Stimulated activated CD4-positive, alpha-beta T cell treated with anti-CD3 and anti-CD28 coated beads, Interleukin-2, amount 100 ng/mL, for 48 hours (primary cell): ENCODE data around the gene BEST3.
"Not testable (repeated sequence)": the region's sequence is repeated elsewhere in the genome, so short reads cannot be mapped to it uniquely, and the experiment has no call there.

Experiments used
- DNase-seq, 2 donors: peaks; one replicate each; pipeline ENCODE4 v3.0.0-alpha.2; 2020

Gene BEST3

DNA sequence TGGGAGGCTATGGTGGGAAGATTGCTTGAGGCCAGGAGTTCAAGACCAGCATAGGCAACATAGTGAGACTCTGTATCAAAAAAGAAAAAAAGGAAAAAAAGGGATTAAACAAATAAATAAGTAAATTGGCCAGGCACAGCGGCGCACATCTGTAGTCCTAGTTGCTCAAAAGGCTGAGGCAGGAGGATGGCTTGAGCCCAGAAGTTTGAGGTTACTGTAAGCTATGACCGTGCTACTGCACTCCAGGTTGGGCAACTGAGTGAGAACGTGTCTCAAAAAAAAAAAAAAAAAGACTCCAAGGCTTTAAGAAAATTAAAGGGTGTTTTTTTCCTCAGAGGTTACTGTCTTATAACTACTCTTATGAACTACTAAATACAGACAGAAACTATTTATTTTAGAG is 11.7 kb downstream of the BEST3 start:
- no peak for DNase-seq

DNA sequence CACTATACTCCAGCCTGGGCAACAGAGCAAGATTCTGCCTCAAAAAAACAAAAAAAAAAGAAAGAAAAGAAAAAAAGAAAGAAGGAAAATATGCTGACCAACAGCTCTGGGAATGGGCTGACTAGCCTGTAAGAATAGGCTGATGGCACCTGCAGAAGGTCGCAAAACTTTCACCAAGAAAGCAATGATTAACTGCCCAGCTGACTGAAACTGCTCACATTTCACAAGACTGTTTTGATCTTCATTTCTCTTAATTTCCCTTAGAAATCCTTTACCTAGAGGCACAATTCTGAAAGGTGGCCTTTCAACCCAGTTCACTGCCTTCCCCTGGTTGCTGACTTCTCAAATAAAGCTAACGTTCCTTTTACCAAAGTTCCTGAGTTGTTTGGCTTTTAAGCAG is 12.4 kb downstream of the BEST3 start:
- no peak for DNase-seq

DNA sequence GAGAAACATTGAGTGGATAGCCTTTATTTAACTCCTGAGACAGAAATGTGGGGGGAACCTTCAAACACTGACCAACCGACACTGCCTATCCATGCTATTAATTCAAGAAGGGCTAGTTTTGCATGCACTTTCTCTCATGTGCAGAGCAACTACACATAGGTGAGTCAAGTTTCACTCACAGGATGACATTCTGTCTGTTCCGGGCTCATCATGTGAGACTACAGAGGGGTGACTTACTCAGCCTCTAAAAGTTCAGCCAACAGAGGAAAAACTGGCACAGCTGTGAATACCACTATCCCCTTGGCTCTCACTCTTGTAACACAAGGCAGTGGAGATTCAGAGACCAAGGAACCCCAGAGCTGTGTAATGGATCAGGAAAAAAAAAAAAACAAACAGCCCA is 13.3 kb downstream of the BEST3 start:
- no peak for DNase-seq

DNA sequence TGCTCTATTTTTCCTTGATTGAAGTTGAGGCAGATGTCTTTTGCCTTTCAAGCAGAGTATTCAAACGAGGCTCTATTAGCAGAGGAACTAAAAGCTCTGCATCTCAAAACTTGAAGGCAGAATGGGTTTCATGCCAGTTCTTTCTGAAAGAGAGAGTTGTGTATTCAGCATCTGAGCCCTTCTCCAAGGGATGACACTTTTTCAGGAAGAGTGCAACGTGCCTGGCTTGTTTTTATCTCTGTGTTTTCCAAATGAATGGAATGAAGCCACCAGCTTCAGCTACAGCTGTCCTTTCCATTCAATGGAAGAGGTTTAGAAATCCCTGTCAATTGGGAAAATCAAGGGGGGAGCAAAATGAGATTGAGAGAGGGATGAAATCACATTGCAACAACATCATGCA is 14.6 kb downstream of the BEST3 start:
- DNase-seq: no peak

DNA sequence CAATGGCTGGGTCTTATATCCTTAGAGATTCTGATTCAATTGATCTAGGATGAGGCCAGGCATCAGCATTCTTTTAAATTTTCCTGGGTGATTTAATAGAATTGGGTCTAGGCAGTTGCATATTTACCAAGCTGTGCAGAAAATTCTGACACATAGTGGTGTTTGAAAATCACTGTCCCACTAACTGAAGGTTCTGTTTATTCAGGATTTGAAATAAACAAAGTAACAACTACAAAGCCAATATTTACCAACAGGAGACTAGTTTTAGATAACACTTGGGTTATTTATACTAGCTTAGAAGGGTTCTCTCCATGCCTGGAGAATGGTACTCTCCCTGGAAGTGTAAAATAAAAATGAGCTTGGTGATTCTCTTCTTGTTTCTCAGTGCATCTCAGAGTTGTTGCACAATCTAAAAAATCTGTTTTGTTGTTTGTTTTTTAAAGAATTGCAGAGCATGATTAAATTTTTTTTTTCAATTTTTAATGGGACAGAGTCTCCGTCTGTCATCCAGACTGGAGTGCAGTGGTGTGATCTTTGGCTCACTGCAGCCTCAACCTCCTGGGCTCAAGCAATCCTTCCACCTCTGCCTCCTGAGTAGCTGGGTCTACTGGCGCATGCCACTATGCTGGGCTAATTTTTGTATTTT is 16.9 kb downstream of the BEST3 start:
- DNase-seq: no peak

DNA sequence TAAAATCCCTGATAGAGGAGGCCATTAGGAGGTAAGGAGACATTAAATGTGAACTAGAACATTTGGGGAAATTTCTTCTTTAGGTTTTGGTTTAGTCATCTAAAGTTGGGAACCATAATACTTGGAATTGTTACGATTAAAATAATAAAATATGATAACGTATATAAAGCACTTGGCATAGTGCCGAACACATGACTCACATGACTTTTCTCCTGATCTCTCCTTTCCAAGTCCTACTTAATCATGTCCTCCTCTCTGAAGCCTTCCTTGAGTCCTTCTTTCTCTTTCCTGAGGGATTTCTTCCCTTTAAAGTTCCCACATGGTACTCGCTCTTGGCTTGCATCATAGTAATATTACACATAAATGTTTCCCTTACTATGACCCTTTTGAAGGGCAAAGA is 20.0 kb downstream of the BEST3 start:
- no peak for DNase-seq

DNA sequence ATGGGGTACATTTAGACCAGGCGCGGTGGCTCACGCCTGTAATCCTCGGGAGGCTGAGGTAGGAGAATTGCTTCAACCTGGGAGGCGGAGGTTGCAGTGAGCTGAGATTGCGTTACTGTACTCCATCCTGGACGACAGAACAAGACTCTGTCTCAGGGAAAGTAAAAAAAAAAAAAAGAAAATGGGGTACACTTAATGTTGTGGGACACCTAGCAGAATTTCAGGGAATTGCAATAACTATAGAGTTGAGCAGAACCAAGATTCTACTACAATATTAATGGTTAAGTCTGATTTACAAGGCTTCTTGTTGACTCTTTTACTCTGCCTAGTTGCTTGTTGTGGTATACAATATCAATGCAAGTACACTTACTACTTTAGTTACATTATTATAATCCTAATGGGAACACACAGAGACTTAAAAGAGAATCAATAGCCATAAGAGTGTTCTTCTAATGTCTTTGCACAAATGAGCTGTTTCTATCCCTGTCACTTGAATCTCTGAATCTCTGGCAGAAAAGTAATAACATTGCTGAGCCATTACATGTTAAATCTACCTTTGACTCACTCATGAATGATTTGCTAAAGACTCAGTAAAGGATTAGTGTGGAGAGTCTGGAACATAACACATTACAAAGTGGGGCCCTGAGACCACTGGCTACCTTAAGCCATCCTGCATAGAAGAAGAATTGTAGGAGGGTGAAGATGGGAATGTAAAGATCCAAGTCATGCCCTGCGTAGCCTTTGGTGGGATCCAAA is 22.7 kb downstream of the BEST3 start:
- DNase-seq: no peak

DNA sequence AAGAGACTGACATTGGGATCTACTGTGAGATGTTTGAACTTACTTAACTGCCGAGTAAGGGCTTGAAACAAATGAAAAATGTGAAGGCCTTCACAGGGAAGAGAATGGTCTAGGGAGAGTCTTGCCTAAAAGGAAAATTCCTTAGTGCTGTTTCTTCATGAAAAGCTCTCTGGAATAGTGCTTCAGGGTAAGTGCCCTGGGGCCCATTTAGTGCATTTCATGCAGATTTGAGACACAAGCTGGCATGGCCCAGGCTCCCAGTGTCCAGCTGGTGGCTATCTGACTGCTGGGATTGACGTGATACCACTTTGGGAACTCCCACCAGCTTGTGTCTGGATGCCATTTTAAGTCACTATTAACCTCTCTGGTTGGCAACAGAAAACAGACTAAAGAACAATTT is 26.9 kb downstream of the BEST3 start:
- DNase-seq: no peak

DNA sequence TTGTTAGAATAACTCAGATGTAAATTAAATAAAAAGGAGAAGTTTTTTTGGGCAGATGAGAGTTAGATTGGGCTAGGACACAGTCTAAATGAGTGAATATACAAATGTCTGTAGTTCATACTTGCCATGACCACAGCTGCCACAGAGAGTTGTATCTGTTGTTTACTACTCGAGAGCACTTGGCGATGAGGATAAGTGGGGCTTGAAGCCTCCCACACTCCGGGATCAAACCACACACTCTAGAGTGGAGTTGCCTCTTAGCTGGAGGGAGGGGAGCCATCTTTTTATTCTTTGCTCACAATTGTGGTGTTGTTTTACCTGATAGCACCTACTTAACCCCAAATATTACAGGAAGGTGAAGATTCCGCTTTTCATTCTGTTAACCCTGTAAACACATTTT is 27.5 kb downstream of the BEST3 start:
- DNase-seq: no peak

DNA sequence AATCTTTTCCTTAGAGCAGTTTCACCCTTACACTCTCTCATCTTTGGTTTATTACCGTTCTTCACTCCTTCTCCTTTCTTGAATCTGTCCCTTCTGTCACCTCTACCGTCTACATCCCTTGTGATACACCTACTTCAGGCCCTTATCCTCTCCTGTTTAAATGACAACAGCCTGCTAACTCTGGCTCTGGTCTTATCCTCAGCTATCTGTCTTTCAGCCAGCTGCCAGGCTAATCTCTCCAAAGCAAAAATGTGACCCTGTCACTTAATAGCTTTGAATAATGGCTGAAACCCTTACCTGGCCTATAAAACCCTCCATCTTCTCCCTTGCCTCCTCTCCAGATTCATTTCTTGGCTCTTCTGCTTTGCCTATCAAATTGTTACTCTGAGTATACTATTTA is 32.3 kb downstream of the BEST3 start:
- no peak for DNase-seq

DNA sequence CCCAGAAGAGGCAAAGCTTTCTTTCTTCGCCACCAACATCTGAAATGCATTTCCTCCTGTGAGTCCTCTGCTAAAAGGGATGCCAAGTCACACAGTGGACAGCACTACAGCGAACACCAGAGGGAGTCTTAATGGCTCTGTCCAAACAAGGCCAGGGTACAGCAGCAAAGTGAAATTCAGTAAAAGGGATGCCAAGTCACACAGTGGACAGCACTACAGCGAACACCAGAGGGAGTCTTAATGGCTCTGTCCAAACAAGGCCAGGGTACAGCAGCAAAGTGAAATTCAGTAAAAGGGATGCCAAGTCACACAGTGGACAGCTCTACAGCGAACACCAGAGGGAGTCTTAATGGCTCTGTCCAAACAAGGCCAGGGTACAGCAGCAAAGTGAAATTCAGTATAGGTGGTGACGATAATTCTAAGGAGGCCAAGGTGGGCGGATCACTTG is 34.1 kb downstream of the BEST3 start:
- not testable (repeated sequence) for DNase-seq

DNA sequence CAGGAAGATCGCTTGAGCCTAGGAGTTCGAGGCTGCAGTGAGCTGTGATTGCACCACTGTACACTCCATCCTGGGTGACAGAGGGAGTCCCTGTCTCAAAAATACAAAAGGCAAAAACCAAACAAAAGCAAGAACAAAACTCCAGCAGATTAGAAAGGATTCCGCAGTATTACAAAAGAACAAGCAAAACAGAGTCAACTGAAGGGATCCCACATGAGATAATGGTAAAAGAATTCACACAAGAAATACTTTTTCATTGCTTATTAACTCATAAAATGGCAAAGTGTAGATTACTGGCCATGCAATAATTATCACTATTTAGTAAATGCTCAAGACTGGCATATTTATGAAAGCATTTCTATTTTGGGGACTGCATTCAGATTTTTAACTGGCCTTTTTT is 35.4 kb downstream of the BEST3 start:
- no peak for DNase-seq

DNA sequence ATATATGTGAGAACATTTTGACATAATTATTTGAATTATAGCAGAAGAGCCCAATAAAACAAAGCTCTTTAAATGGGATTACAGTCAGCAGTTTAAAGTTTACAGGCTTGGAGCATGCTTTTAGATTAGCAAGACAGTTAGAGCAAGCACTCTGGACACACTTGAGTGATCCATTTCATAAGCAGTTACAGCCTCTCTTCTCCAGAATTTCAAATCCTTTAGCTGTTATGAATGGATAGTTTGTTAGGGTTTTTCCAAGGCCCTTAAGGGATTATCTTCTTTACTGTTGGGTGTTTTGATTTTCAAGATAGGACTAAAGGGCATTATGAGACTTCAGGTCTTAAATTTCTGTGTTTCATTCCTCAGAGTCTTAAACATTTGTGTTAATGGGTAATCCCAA is 36.3 kb downstream of the BEST3 start:
- DNase-seq: no peak

DNA sequence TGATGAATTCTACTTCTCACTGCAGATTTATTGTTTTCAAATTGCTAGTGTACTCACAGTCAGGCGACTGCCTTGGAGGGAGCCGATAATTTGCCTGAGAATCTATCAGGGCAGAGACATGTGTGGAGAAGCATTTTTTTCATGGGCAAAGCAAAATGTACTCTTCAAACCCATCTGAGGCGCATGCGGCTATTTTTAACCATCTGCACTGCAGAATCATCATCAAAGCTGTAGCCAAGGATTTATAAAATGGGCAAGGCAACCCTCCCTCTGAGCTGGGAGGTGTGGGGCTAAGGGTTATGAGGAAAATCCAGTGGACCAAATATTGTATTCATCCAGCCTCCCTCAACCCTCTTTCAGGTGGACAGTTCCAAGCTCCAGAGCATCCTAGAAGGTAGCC is 37.7 kb downstream of the BEST3 start:
- no peak for DNase-seq

DNA sequence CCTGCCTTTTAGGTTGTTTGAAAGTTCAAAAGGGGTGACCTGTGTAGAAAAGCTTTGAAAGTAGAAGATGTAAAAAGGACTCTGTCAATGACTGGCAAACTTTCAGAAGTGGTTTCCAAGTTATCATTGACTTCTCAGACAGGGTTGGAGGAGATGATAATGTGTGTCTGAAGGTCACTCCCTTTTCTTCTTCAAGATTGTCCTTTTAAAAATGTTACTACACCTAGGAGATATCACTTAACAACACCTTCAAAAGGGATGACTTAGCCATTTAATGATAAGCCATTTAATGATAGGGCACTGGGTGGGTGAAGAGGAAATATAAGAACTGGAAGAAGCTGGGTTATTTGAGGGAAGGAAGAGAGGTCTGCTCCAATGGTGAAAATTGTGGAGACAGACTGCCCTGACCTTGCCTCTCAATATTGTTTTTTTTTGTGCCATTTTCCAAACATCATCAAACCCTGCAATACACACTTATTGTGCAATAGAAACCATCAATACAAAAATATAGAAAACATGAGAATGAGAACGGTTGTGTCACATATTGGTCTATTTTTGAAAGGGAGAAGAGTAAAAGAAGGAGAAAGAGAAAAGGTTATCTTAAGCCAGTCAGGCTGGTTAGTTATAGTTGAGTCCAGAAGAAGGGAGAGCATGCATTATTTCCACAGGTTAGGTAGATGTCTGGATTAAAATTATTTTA is 38.8 kb downstream of the BEST3 start:
- DNase-seq: no peak

DNA sequence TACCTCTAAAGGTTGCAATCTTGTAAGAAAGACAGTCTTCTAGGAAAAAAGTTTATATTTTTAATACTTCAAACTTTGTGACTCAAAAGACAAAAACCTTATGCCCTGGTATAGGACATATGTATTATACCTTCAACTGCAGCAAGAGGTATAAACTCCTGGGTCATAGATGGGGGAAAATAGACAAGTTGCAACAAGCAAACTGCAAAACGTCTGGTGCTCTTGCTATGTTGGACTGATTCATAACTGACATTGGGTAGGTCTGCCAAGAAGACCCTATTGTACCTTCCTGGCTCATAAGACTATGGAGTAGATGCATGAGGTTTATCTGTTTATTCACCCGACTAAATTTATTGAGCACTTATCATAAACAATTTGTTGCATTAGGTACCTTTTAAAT is 40.9 kb downstream of the BEST3 start:
- no peak for DNase-seq

DNA sequence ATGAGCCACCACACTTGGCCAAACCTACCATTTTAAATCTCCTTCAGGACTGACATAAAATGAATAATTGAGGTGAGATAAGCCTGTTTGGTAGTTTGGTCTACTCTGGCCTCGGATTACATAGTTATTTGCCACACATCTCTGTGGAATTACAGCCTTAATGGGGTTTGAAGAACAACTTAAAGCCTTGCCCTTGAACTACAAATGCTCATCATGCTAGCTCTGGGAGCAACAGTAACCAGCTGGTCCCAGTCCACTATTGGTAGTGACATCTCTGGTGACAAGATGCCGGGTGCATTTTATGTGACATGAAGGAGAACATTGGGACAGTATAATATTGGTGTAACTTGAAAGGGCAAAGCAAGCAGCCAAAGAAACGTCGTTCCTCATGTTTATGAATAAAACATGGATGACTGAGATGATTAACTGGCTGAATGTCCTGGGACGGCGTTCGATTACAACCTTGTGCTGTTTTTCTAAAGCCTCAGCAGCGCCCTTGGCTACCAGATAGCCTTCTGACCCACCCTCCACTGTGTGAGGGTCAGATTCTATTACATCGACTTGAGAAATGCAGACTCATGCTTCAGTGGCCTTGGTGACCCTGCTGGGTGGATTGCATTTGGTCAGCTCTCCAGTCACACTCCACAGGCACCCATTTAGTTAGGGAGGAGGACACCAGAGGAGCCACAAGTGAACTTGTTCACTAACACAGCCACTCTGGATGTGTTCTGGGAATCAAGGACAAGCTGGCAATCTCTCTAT is 41.5 kb downstream of the BEST3 start:
- no peak for DNase-seq

DNA sequence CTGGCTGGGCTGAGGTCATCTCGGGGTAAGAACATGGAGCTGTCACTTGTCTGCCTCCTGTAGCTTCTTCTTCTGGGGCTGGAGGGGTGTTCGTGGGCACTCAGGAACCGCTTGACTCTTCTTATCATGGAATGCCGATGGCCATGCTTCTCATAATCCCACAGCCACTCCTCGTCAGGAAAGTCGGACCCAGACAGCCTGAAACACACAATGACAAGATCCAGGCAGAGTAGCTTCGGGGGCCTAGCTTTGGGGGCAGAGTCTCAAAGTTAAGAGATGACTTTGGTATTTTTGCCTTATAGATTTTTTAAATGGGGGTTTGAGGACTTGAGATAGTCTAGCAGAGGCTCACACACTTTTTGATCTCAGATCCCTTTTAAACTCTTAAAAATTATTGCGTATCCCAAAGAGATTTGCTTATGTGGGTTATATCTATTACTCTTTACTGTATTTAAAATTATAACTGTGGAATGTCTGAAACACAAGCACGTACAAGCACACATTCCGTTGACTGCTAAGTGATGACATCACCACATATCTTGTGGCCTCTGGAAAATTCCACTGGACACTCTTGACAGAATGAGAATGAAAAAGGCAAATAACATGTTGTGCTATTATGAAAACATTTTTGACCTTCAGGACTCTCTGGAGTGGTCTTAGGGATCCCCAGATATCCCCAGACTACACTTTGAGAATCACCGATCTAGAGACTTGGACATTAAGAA is 43.3 kb downstream of the BEST3 start:
- no peak for DNase-seq

DNA sequence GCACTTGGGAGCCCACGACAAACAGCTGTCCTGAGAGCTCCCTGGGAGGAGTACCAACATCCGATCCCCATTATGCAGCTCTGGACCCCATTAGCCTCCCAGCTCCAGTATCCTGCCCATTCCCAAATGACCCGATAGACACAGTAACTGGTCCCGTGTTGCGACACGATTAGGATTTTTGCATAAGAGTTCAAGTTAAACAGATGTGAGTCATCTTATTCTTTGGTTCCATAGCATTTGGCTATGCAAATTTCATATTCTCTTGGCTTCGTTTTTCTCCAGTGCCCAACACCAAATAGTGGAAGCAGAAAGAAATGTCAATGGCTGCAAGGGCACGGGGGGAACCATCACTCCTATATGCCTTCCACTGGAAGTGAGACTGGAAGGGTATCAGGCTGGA is 45.4 kb downstream of the BEST3 start:
- no peak for DNase-seq

DNA sequence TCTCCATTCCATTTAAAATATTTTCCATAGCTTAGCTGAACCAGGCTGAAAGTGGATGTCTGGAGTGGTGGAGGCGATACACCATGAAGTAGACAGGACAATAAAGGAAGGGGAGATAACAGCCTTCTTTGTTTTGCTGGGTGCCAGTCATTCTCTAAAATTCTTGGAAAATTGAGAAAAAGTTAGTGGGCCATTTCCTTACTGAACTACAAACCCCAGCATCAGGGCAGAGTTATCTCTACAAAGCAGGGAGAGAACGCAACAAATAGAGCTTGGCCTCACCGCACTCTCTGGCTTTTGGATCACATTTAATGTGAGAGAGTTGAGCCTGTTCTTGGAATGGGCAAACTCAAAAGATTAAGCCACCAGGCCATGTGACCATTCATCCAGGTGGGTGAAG is 47.2 kb downstream of the BEST3 start:
- DNase-seq: no peak

DNA sequence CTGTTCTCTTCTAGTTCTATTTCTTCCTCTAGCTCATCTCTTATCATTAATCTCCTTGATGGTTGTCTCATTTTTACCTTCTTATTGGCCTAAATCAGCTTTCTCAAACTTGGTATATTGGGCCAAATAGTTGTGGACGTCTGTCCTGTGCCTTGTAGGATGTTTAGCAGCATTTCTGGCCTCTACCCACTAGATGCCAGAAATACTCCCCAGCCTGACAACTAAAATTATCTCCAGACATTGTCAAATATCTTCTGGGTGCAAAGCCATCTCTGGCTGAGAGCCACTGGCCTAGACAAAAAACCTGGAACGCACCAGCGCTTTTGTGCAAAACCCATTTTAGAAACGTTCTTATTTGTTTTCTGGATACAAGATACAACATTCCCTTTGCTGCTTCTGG is 49.6 kb downstream of the BEST3 start:
- DNase-seq: no peak

DNA sequence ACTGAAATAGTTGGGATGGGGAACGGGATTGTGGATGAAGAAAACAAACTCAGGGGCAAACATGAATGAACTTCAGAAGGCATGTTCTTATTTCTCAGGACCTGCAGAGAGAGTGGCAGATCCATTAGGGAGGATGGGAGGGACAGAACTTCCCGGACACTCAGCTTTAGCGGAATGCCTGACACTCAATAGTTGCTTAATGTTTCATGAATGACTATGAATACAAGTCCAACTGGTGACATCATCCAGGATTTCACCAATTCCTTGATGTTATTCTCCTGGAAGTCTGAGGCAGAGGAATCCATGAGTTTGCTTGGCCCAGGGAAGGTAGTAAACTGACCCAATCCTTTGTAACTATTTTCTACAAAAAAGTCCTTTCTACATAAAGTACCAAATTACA is 50.6 kb downstream of the BEST3 start:
- no peak for DNase-seq

DNA sequence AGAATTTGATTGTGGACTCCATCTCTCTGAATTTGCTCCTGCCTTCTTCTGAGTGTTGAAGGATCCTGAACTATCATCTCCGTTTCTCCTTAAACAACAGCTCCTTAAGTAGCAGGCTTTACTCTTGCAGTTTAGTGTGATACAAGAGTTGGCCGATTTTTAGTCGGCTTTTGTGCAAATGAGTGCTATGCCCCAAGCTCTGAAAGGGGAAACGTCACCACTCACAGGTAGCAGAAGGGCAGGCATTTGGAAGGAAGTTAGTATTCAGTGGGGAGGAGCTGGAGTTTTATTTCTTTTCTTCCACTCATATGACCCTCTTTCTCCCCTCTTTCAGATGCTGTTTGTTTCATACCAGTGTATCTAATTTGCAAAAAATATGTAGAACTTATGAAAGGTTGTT is 51.9 kb downstream of the BEST3 start:
- no peak for DNase-seq
